ENCODE results near the gene CA6.
"Not testable (repeated sequence)": the region's sequence is repeated elsewhere in the genome, so short reads cannot be mapped to it uniquely, and the experiment has no call there.

CA6 gene

GRCh38 chr1:8930116-8930515, 15.6 kb upstream of the CA6 start:
- DNase-seq: no peak

GRCh38 chr1:8937051-8937450, 8.6 kb upstream of the CA6 start:
- DNase-seq: not testable (repeated sequence)

GRCh38 chr1:8937701-8938100, 8.0 kb upstream of the CA6 start:
- DNase-seq: no peak

GRCh38 chr1:8938232-8938999, 7.3 kb upstream of the CA6 start:
- no peak for DNase-seq

GRCh38 chr1:8939000-8939265, 6.7 kb upstream of the CA6 start:
- DNase-seq: no peak

GRCh38 chr1:8939362-8939995, 6.2 kb upstream of the CA6 start:
- no peak for DNase-seq

GRCh38 chr1:8941906-8942305, 3.8 kb upstream of the CA6 start:
- no peak for DNase-seq

GRCh38 chr1:8943498-8944405, 1.9 kb upstream of the CA6 start:
- no peak for DNase-seq

- DNase-seq: no peak
Observed at GRCh38 chr1:8947127-8947691, 1.5 kb downstream of the CA6 start.

GRCh38 chr1:8950309-8950708, 4.6 kb downstream of the CA6 start:
- DNase-seq: no peak

GRCh38 chr1:8951231-8951630, 5.6 kb downstream of the CA6 start:
- DNase-seq: no peak

- no peak for DNase-seq
Observed at GRCh38 chr1:8955406-8955805, 9.7 kb downstream of the CA6 start.

- DNase-seq: no peak
Observed at GRCh38 chr1:8956461-8957349, 11.0 kb downstream of the CA6 start.

- DNase-seq: no peak
Observed at GRCh38 chr1:8962812-8963530, 17.3 kb downstream of the CA6 start.

GRCh38 chr1:8963963-8964362, 18.3 kb downstream of the CA6 start:
- DNase-seq: no peak

- no peak for DNase-seq
Observed at GRCh38 chr1:8965121-8965820, 19.6 kb downstream of the CA6 start.

- no peak for DNase-seq
Observed at GRCh38 chr1:8966606-8967005, 20.9 kb downstream of the CA6 start.

GRCh38 chr1:8968902-8969301, 23.2 kb downstream of the CA6 start:
- DNase-seq: not testable (repeated sequence)

- no peak for DNase-seq
Observed at GRCh38 chr1:8969937-8970336, 24.3 kb downstream of the CA6 start.

- DNase-seq: no peak
Observed at GRCh38 chr1:8970870-8971337, 25.2 kb downstream of the CA6 start.

- DNase-seq: no peak
Observed at GRCh38 chr1:8974551-8974950, 28.9 kb downstream of the CA6 start.
